WERI-Rb-1 (cell line): ENCODE data around the gene CABP4.

ENCODE experiments used
- DNase-seq: peaks from one replicate; pipeline ENCODE4 v3.0.0-alpha.2; 2020
- H3K27ac ChIP-seq: fragments of 250-450 bp; sonication (Bioruptor Pico); 2 replicates; pipeline ENCODE4 v1.5.1; 2020; ENCODE audit warnings: mild to moderate bottlenecking, moderate library complexity
- H3K27me3 ChIP-seq: fragments of 250-450 bp; sonication (Bioruptor Pico); 2 replicates; pipeline ENCODE4 v1.5.1; 2021; ENCODE audit warnings: mild to moderate bottlenecking, low read depth, moderate library complexity; ENCODE audit not compliant: insufficient read depth, severe bottlenecking
- H3K36me3 ChIP-seq: fragments of 250-450 bp; sonication (Bioruptor Pico); 2 replicates; pipeline ENCODE4 v1.5.1; 2020; ENCODE audit warnings: mild to moderate bottlenecking, moderate library complexity
- H3K4me3 ChIP-seq: 2 replicates; pipeline ENCODE4 v1.5.1; 2011; ENCODE audit warnings: low read depth, mild to moderate bottlenecking, control low read depth, low read length
- H3K9me3 ChIP-seq: fragments of 250-450 bp; sonication (Bioruptor Pico); 2 replicates; pipeline ENCODE4 v1.5.1; 2021; ENCODE audit warnings: mild to moderate bottlenecking, moderate library complexity; ENCODE audit not compliant: severe bottlenecking
- CTCF ChIP-seq: IDR thresholded peaks from 2 replicates; pipeline ENCODE4 v1.5.1; 2011; ENCODE audit warnings: low read depth, mild to moderate bottlenecking, control low read depth, inconsistent platforms, low read length

CABP4 gene

GRCh38 chr11:67434395-67434881 lies 20.7 kb upstream of the CABP4 start:
- H3K36me3 ChIP-seq: peaks cover 82% of the 10 kb centered on the region
- H3K9me3 ChIP-seq: no peaks in the 10 kb centered on the region
- TF ChIP-seq CTCF: no peak
- no peak overlapping the region for H3K27ac ChIP-seq
- H3K4me3 ChIP-seq: no peak overlapping the region
- DNase-seq: no peak
- no peaks in the 10 kb centered on the region for H3K27me3 ChIP-seq

- no peak for DNase-seq
- Histone ChIP-seq H3K9me3 (no peaks in the 10 kb centered on the region), H3K4me3 (no peak overlapping the region), H3K27me3 (no peaks in the 10 kb centered on the region), H3K27ac (no peak overlapping the region), H3K36me3 (peaks cover 82% of the 10 kb centered on the region)
- TF ChIP-seq CTCF: no peak
Measured at GRCh38 chr11:67435031-67435726, 20.0 kb upstream of the CABP4 start.

- peak overlapping the region; percentile 25 for H3K27ac ChIP-seq
- H3K36me3 ChIP-seq: peaks cover 82% of the 10 kb centered on the region
- no peak for DNase-seq
- TF ChIP-seq CTCF: no peak
- H3K27me3 ChIP-seq: no peaks in the 10 kb centered on the region
- H3K4me3 ChIP-seq: no peak overlapping the region
- H3K9me3 ChIP-seq: no peaks in the 10 kb centered on the region
Measured at GRCh38 chr11:67435727-67436458, 19.3 kb upstream of the CABP4 start.

GRCh38 chr11:67436459-67437081 lies 18.6 kb upstream of the CABP4 start:
- no peaks in the 10 kb centered on the region for H3K27me3 ChIP-seq
- H3K36me3 ChIP-seq: peaks cover 76% of the 10 kb centered on the region
- H3K4me3 ChIP-seq: no peak overlapping the region
- peak; percentile 43 for DNase-seq
- TF ChIP-seq CTCF: no peak
- H3K27ac ChIP-seq: peak overlapping the region; percentile 25
- no peaks in the 10 kb centered on the region for H3K9me3 ChIP-seq

- DNase-seq: no peak
- Histone ChIP-seq H3K36me3 (peaks cover 69% of the 10 kb centered on the region), H3K4me3 (no peak within 1 kb of the TSS), H3K9me3 (no peaks in the 10 kb centered on the region), H3K27ac (peak within 1 kb of the TSS; percentile 25), H3K27me3 (no peaks in the 10 kb centered on the region)
- TF ChIP-seq CTCF: no peak
Measured at GRCh38 chr11:67437082-67437808, 17.9 kb upstream of the CABP4 start, which contains the start of gene PTPRCAP. TSS of gene PTPRCAP (minus strand) at chr11:67437682. CDS start at chr11:67437619, 63 bp downstream.
